Astrocyte (in vitro differentiated cells and primary cell): ENCODE data around the gene CHN2. TPM values are rescaled to one million over a fixed set of nuclear protein-coding genes. Genes with fewer than 3 reads are reported as not detected.

ENCODE experiments used
- total RNA-seq: library from RNA; stranded (reverse); gene quantifications from 2 replicates; pipeline ENCODE4 v1.2.1, GENCODE V29; 2021

Gene CHN2
- total RNA-seq, 1 donor from 2014 or later = 2.5 TPM

Other genes with a start within 250 kb of the CHN2 start
- gene TRIL, start 236.4 kb upstream of the CHN2 start, total RNA-seq = 0.45 and 0.72 TPM in 2 replicates
- 16.3 and 22.2 TPM in 2 replicates for gene CPVL, start 48.2 kb upstream of the CHN2 start, total RNA-seq